Measurements from ENCODE around the gene ZNF43.
"Not testable (repeated sequence)": the region's sequence is repeated elsewhere in the genome, so short reads cannot be mapped to it uniquely, and the experiment has no call there.

ZNF43 gene

DNA sequence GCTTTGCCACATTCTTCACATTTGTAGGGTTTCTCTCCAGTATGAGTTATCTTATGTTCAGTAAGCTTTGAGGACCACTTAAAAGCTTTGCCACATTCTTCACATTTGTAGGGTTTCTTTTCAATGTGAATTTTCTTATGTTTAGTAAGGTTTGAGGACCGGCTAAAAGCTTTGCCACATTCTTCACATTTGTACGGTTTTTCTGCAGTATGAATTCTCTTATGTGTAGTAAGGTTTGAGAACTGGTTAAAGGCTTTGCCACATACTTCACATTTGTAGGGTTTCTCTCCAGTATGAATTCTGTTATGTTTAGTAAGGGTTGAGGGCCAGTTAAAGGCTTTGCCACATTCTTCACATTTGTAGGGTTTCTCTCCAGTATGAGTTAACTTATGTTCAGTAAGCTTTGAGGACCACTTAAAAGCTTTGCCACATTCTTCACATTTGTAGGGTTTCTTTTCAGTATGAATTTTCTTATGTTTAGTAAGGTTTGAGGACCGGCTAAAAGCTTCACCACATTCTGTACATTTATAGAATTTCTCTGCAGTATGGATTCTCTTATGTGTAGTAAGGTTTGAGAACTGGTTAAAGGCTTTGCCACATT is 27.5 kb downstream of the ZNF43 start:
- not testable (repeated sequence) for DNase-seq (ENCODE audit: low spot score)

DNA sequence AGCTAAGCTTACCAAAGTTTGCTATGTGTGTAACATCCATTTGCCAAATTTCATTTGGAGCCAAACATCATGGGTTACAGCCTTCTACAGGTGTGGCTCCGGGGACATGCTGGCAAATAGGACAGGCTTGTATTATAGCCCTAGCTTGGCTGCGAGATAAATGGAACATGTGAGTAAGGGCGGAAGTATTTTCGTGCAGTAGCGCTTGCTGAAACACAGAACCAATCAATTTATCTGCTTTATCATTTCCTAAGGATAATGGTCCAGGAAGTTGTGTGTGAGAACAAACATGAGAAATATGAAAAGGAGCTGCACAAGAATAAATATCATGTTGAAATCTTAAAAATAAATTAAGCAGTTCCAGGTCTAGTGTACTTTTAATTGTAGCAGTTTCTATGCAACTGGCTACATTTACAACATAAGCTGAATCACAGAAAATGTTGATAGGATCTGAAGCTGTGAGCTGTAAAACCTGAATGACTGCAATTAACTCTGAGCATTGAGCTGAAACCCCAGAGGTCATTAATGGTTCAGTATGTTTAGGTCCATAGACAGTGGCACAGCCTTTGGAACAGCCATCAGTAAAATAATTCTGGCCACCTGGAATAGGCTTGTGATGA is 46.4 kb downstream of the ZNF43 start:
- no peak for DNase-seq (ENCODE audit: low spot score)

DNA sequence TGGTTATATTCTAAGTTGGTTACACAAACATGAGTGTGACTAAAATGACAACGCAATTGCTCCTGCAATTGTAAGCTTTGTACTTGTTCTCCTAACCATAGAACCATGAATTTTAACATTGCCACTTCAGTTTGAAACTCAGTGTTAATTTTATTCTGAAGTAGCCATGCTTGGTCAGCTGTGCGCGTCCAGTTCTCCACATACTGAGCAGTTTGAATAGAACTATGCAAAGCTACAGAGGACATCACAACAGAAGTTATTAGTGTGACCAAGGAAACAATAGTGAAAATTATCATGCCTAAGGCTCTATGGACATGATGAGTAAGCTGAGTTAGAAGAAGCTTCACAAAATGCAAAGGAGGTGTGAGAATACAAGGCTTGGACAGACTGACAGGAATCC is 49.0 kb downstream of the ZNF43 start:
- DNase-seq (ENCODE audit: low spot score): no peak

DNA sequence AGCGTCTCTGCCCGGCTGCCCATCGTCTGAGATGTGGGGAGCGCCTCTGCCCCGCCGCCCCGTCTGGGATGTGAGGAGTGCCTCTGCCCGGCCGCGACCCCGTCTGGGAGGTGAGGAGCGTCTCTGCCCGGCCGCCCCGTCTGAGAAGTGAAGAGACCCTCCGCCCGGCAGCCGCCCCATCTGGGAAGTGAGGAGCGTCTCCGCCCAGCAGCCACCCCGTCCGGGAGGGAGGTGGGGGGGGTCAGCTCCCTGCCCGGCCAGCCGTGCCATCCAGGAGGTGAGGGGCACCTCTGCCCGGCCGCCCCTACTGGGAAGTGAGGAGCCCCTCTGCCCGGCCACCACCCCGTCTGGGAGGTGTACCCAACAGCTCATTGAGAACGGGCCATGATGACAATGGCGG is 60.2 kb downstream of the ZNF43 start:
- DNase-seq (ENCODE audit: low spot score): not testable (repeated sequence)

DNA sequence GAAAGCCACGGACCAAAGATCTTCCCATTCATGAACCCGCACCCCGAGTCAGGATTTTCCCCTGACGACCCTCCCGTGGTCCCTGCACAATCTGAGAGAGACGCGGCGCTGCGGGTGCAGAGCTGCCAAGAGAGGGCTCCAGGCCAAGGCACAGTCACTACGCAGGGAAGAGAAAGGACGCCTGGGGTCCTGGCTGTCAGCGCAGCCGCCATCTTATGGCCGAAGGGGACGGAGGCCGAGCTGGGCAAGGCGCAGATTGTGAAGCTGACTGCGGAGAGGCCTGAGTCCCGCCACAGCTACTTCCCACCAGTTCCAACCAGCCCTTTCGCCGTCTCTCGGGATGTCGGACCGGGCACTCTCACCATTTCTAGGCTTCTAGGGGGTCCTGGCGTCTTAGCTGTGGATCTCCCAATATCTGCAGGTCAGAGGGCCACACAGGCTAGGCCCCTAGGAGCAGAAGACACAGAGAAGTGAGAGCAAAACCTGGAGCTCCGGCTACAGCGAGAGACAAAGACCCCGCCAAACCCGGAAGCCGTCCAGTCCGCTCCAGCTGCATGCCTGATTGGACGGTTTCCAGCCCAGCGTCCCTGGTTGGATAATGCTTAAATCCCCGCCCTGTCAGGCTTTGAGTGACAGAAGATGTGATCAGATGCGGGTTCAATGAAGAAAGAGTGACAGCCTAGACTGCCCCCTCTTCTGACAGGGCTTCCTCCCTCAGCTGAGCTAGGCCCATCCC is 68.7 kb downstream of the ZNF43 start, which contains the start of gene ZNF100:
Gene ZNF100, minus strand, starts transcription at position 515 of the 736 bp plus-strand sequence. Its CDS starts 150 bp downstream, at position 365.
- peak; percentile 29 for DNase-seq (ENCODE audit: low spot score)

DNA sequence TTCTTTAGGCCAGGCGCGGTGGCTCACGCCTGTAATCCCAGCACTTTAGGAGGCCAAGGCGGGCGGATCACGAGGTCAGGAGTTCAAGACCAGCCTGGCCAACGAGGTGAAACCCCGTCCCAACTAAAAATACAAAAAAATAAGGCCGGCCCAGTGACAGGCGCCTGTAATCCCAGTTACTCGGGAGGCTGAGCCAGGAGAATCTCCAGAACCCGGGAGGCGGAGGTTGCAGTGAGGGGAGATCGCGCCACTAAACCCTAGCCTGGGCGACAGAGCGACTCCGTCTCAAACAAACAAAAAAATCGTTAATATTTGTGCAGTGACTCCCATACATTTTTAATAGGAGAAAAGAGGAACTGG is 69.3 kb downstream of the ZNF43 start:
- not testable (repeated sequence) for DNase-seq (ENCODE audit: low spot score)

DNA sequence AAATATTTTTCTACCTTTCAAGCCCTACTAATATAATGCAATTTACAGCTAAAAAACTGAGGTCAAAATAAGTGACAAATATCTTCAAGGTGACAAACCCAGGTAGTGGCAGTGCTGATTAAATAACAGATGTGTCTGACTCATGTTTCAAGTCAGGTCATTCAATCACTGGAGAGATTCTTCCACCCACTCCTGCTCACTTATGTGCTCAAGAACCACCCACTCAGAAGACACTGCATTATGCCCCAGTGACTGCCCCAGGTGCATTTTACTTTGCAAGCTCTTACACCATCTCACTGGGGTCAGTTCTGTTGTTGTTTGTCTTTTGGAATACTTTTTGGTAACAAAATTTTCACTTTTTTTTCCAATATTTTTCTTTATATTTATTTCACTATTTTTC is 70.8 kb downstream of the ZNF43 start:
- DNase-seq (ENCODE audit: low spot score): no peak

DNA sequence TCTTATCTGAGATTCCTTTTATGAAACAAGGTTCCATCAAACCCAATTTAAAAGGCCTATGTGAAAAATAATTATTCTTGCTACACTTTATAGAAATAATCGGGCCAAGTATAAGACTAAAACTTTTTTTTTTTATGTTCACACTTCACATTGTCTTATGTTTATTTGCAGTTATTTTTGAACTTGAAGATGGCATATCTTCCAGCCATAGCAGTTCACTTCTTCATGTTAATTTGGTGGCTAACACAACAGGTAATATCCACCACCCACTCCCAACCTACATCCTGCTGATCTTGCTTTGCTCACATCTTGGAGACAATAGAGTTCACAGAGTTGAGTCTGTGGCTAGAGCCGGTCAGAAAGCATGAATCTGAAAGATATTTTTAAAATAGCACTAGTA is 74.4 kb downstream of the ZNF43 start:
- DNase-seq (ENCODE audit: low spot score): not testable (repeated sequence)

DNA sequence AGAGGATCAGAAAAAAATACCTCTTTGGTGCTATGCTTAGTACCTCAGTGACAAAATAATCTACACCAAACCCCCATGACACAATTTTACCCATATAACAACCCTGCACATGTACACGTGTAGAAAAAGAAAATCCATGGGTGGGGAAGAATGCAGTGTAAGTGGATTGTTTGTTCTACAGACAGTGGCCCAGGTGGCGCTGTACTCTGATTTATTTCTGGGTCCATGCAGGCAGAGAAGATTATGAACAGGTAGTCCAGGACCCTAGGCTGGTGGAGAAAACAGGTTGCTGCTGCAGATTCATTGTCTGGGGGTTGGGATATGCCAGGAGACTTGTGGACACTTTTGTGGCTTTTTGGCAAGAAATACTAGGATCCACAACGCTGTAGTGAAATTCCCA is 77.7 kb downstream of the ZNF43 start:
- no peak for DNase-seq (ENCODE audit: low spot score)

DNA sequence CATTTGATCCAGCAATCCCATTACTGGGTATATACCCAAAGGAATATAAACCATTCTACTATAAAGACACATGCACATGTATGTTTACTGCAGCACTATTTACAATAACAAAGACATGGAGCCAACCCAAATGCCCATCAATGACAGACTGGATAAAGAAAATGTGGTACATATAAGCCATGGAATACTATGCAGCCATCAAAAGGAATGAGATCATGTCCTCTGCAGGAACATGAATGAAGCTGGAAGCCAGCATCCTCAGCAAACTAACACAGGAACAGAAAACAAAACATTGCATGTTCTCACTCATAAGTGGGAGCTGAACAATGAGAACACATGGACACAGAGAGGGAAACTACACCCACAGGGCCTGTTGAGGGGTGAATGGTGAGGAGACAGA is 80.4 kb downstream of the ZNF43 start:
- not testable (repeated sequence) for DNase-seq (ENCODE audit: low spot score)
